Panc1 (cell line): ENCODE results near the gene LRP4.

ENCODE experiments used
- POLR2AphosphoS5 ChIP-seq: IDR thresholded peaks from 2 replicates; pipeline ENCODE4 v1.6.1; 2012; ENCODE audit warnings: mild to moderate bottlenecking, low read depth, low read length, moderate library complexity
- TF ChIP-seq, protein P1 (sequence below): fragments of 450-650 bp; IDR thresholded peaks from 2 replicates; pipeline ENCODE4 v1.5.1; 2017; ENCODE audit warnings: mild to moderate bottlenecking

DNA sequence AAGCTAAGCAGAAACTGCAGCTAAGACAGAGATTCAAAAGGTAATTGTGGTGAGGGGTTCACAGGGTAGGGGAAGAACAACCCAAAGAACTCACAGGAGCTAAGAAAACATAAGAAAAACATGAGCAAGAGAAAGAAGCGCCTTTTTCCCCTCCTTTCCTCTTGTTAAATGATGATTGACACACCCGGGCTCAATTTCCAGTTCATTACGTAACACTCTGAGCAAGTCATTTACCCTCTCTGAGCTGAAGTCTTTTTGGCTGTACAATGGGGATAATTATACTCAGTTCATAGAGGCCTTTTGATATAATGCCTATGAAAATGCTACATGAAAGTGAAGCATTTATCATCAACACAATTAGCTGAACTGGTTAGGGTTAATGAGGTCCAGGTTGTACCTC is 17.2 kb downstream of the LRP4 start:
- TF ChIP-seq, protein P1, sequence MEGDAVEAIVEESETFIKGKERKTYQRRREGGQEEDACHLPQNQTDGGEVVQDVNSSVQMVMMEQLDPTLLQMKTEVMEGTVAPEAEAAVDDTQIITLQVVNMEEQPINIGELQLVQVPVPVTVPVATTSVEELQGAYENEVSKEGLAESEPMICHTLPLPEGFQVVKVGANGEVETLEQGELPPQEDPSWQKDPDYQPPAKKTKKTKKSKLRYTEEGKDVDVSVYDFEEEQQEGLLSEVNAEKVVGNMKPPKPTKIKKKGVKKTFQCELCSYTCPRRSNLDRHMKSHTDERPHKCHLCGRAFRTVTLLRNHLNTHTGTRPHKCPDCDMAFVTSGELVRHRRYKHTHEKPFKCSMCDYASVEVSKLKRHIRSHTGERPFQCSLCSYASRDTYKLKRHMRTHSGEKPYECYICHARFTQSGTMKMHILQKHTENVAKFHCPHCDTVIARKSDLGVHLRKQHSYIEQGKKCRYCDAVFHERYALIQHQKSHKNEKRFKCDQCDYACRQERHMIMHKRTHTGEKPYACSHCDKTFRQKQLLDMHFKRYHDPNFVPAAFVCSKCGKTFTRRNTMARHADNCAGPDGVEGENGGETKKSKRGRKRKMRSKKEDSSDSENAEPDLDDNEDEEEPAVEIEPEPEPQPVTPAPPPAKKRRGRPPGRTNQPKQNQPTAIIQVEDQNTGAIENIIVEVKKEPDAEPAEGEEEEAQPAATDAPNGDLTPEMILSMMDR = no peak
- TF ChIP-seq POLR2AphosphoS5 = no peak
